H9 (cell line): ENCODE measurements around the gene CCDC7. TPM values are rescaled to one million over a fixed set of nuclear protein-coding genes. Genes with fewer than 3 reads are reported as not detected.

ENCODE experiments used
- DNase-seq: peaks from one replicate; pipeline ENCODE4 v3.0.0-alpha.2; 2017
- H2AFZ ChIP-seq: one replicate; pipeline ENCODE4 v1.6.1; 2013; ENCODE audit warnings: mild to moderate bottlenecking, low read length, control low read depth, moderate library complexity
- H2AK5ac ChIP-seq: 2 replicates; pipeline ENCODE4 v1.6.1; 2013; ENCODE audit warnings: low read length, control low read depth, mixed read lengths; ENCODE audit not compliant: insufficient read length
- H2BK120ac ChIP-seq: one replicate; pipeline ENCODE4 v1.6.1; 2013; ENCODE audit warnings: low read depth, mild to moderate bottlenecking, low read length, control low read depth, inconsistent platforms; ENCODE audit not compliant: poor library complexity, severe bottlenecking
- H2BK12ac ChIP-seq: 2 replicates; pipeline ENCODE4 v1.6.1; 2013; ENCODE audit warnings: low read length, control low read depth, mixed read lengths, low read depth; ENCODE audit not compliant: insufficient read length
- H2BK15ac ChIP-seq: 2 replicates; pipeline ENCODE4 v1.6.1; 2013; ENCODE audit warnings: low read depth, low read length, control low read depth
- H2BK20ac ChIP-seq: one replicate; pipeline ENCODE4 v1.6.1; 2013; ENCODE audit warnings: low read depth, mild to moderate bottlenecking, low read length, control low read depth, inconsistent platforms; ENCODE audit not compliant: poor library complexity, severe bottlenecking
- H2BK5ac ChIP-seq: 2 replicates; pipeline ENCODE4 v1.6.1; 2013; ENCODE audit warnings: low read length, control low read depth, mixed read lengths; ENCODE audit not compliant: insufficient read length
- H3K14ac ChIP-seq: 2 replicates; pipeline ENCODE4 v1.6.1; 2013; ENCODE audit warnings: low read length, control low read depth; ENCODE audit not compliant: insufficient read depth
- H3K18ac ChIP-seq: 2 replicates; pipeline ENCODE4 v1.6.1; 2013; ENCODE audit warnings: low read depth, mild to moderate bottlenecking, mixed read lengths, low read length, control low read depth; ENCODE audit not compliant: insufficient read length
- H3K23ac ChIP-seq: 2 replicates; pipeline ENCODE4 v1.6.1; 2013; ENCODE audit warnings: low read length, control low read depth, mixed read lengths, low read depth; ENCODE audit not compliant: insufficient read length
- H3K23me2 ChIP-seq: 2 replicates; pipeline ENCODE4 v1.6.1; 2013; ENCODE audit warnings: low read depth, mild to moderate bottlenecking, mixed read lengths, low read length, control low read depth; ENCODE audit not compliant: insufficient read length, poor library complexity, severe bottlenecking
- H3K27ac ChIP-seq: 2 replicates; pipeline ENCODE4 v1.5.1; 2013; ENCODE audit warnings: low read length, control low read depth, mixed read lengths, low read depth; ENCODE audit not compliant: insufficient read length
- H3K27me3 ChIP-seq: 2 replicates; pipeline ENCODE4 v1.6.1; 2013; ENCODE audit warnings: low read length, control low read depth, inconsistent platforms; ENCODE audit not compliant: insufficient read depth
- H3K4ac ChIP-seq: 2 replicates; pipeline ENCODE4 v1.6.1; 2013; ENCODE audit warnings: low read depth, mild to moderate bottlenecking, control low read depth, inconsistent platforms, low read length, moderate library complexity
- H3K4me1 ChIP-seq: 2 replicates; pipeline ENCODE4 v1.6.1; 2013; ENCODE audit warnings: low read length, control low read depth, inconsistent platforms; ENCODE audit not compliant: insufficient read depth
- H3K4me2 ChIP-seq: 2 replicates; pipeline ENCODE4 v1.6.1; 2013; ENCODE audit warnings: low read length, control low read depth, mixed read lengths; ENCODE audit not compliant: insufficient read length, insufficient read depth
- H3K56ac ChIP-seq: 2 replicates; pipeline ENCODE4 v1.6.1; 2013; ENCODE audit warnings: low read depth, mild to moderate bottlenecking, mixed read lengths, low read length, control low read depth; ENCODE audit not compliant: insufficient read length
- H3K79me1 ChIP-seq: 2 replicates; pipeline ENCODE4 v1.6.1; 2013; ENCODE audit warnings: low read depth, mild to moderate bottlenecking, moderate library complexity, low read length, control low read depth, inconsistent platforms; ENCODE audit not compliant: insufficient read depth, poor library complexity, severe bottlenecking
- H3K79me2 ChIP-seq: 2 replicates; pipeline ENCODE4 v1.6.1; 2013; ENCODE audit warnings: low read length, control low read depth, inconsistent platforms; ENCODE audit not compliant: insufficient read depth
- H3K9ac ChIP-seq: 2 replicates; pipeline ENCODE4 v1.6.1; 2013; ENCODE audit warnings: low read length, control low read depth, mixed read lengths; ENCODE audit not compliant: insufficient read length; ENCODE audit errors: extremely low read depth
- H3K9me3 ChIP-seq: one replicate; pipeline ENCODE4 v1.6.1; 2013; ENCODE audit warnings: low read depth, low read length, inconsistent platforms; ENCODE audit not compliant: control insufficient read depth
- H3T11ph ChIP-seq: one replicate; pipeline ENCODE4 v1.6.1; 2013; ENCODE audit warnings: mild to moderate bottlenecking, low read length, control low read depth, inconsistent platforms
- H4K20me1 ChIP-seq: one replicate; pipeline ENCODE4 v1.6.1; 2013; ENCODE audit not compliant: control insufficient read depth, insufficient read length, insufficient read depth
- H4K5ac ChIP-seq: 2 replicates; pipeline ENCODE4 v1.6.1; 2013; ENCODE audit warnings: low read depth, mild to moderate bottlenecking, mixed read lengths, low read length, control low read depth; ENCODE audit not compliant: insufficient read length
- H4K8ac ChIP-seq: replicated peaks from 2 replicates; pipeline ENCODE4 v1.6.1; 2013; ENCODE audit warnings: low read length, control low read depth, mixed read lengths, low read depth; ENCODE audit not compliant: insufficient read length
- H4K91ac ChIP-seq: 2 replicates; pipeline ENCODE4 v1.6.1; 2013; ENCODE audit warnings: low read depth, mild to moderate bottlenecking, moderate library complexity, mixed read lengths, low read length, control low read depth; ENCODE audit not compliant: insufficient read length
- H3K27ac Mint-ChIP-seq, 3 experiments: 2 replicates in 2 of 3; 3 replicates in 1 of 3; pipeline ENCODE4 v1.8.0; 2020 to 2021; ENCODE audit warnings: mixed read lengths in 3 of 3, mild to moderate bottlenecking in 1 of 3, moderate library complexity in 1 of 3
- H3K27me3 Mint-ChIP-seq: 2 replicates; pipeline ENCODE4 v1.8.0; 2021; ENCODE audit warnings: low read depth, mild to moderate bottlenecking, moderate library complexity, mixed read lengths
- H3K36me3 Mint-ChIP-seq, 3 experiments: 2 replicates in 2 of 3; 3 replicates in 1 of 3; pipeline ENCODE4 v1.8.0; 2020 to 2021; ENCODE audit warnings: low read depth in 3 of 3, mixed read lengths in 3 of 3; ENCODE audit not compliant: insufficient read depth in 1 of 3
- H3K4me1 Mint-ChIP-seq, 2 experiments: 2 replicates each; pipeline ENCODE4 v1.8.0; 2020; ENCODE audit warnings: mixed read lengths in 2 of 2
- H3K4me3 Mint-ChIP-seq, 2 experiments: 2 replicates in 1 of 2; 3 replicates in 1 of 2; pipeline ENCODE4 v1.8.0; 2020 to 2021; ENCODE audit warnings: mild to moderate bottlenecking in 2 of 2, mixed read lengths in 2 of 2, moderate library complexity in 1 of 2
- H3K9me3 Mint-ChIP-seq, 2 experiments: 2 replicates in 1 of 2; 3 replicates in 1 of 2; pipeline ENCODE4 v1.8.0; 2020; ENCODE audit warnings: mild to moderate bottlenecking in 2 of 2, mixed read lengths in 2 of 2, moderate library complexity in 1 of 2
- CTCF ChIP-seq: fragments of 200-600 bp; sonication (generic); conservative IDR thresholded peaks from 3 replicates; pipeline ENCODE4 v1.8.0; 2021; ENCODE audit warnings: antibody characterized with exemption, mild to moderate bottlenecking
- WGBS: extraction: QIAGEN DNeasy Blood & Tissue Kit; methylation state at CpG from one replicate; pipeline ENCODE4 v1.1.7; 2013; ENCODE audit warnings: missing lambda C conversion rate, low lambda C conversion rate, mixed read lengths; ENCODE audit not compliant: insufficient read length; ENCODE audit errors: extremely low coverage; 5-methylcytosine and 5-hydroxymethylcytosine counted together
- total RNA-seq: library from RNA; stranded (reverse); gene quantifications from 2 replicates; pipeline ENCODE4 v1.2.1, GENCODE V29; 2021

Gene CCDC7
- total RNA-seq, 1 experiment from 2014 or later, result 1.6 TPM

- Mint-ChIP-seq H3K9me3 (peaks cover 10 to 14% of the 10 kb centered on the region in 2 experiments; a peak in 4 of 5 replicates), H3K27me3 (no peaks in the 10 kb centered on the region), H3K4me3 (no peak overlapping the region), H3K36me3 (peaks cover 0 to 5% (median 2%) of the 10 kb centered on the region in 3 experiments; a peak in 3 of 7 replicates), H3K4me1 (no peaks in the 10 kb centered on the region), H3K27ac (no peak overlapping the region)
- no peak overlapping the region for H3K23ac ChIP-seq
- H3K4me1 ChIP-seq, result no peaks in the 10 kb centered on the region
- H3K79me2 ChIP-seq, result no peaks in the 10 kb centered on the region
- no peaks in the 10 kb centered on the region for H3K9me3 ChIP-seq
- H3K4me2 ChIP-seq, result no peak overlapping the region
- no peak overlapping the region for H3K4ac ChIP-seq
- no peak overlapping the region for H4K8ac ChIP-seq
- TF ChIP-seq CTCF, result no peak
- H2AK5ac ChIP-seq, result no peak overlapping the region
- H2BK20ac ChIP-seq, result no peak overlapping the region
- WGBS, result no CpG with 5 or more reads among the region's 3 CpGs
- no peak overlapping the region for H2BK5ac ChIP-seq
- no peak overlapping the region for H3K9ac ChIP-seq
- no peaks in the 10 kb centered on the region for H3K79me1 ChIP-seq
- H3K27me3 ChIP-seq, result no peaks in the 10 kb centered on the region
- H4K91ac ChIP-seq, result no peak overlapping the region
- no peaks in the 10 kb centered on the region for H3K23me2 ChIP-seq
- H4K5ac ChIP-seq, result no peak overlapping the region
- no peak overlapping the region for H3K18ac ChIP-seq
- no peak overlapping the region for H3K56ac ChIP-seq
- no peak overlapping the region for H3K27ac ChIP-seq
- H2BK120ac ChIP-seq, result no peak overlapping the region
- no peak overlapping the region for H2BK12ac ChIP-seq
- H2BK15ac ChIP-seq, result no peak overlapping the region
- no peak for DNase-seq
- no peak overlapping the region for H3K14ac ChIP-seq
- no peaks in the 10 kb centered on the region for H4K20me1 ChIP-seq
- no peak overlapping the region for H2AFZ ChIP-seq
- no peak overlapping the region for H3T11ph ChIP-seq
These were observed 293.0 kb downstream of the CCDC7 start for GRCh38 chr10:32738958-32739357.
